Measurements from ENCODE around the gene GAS7. TPM values are rescaled to one million over a fixed set of nuclear protein-coding genes. Genes with fewer than 3 reads are reported as not detected.

The GAS7 gene
- total RNA-seq (10 to 100 TPM in 1 of 5 donors, 1 to 10 TPM in 3, under 1 TPM in 1; 0.93 to 10.5 (median 3.8) TPM), total RNA-seq (0.85 to 71.0 (median 6.3) reads per million in 29 experiments)
- 5.8 TPM for total RNA-seq (2013)

DNA sequence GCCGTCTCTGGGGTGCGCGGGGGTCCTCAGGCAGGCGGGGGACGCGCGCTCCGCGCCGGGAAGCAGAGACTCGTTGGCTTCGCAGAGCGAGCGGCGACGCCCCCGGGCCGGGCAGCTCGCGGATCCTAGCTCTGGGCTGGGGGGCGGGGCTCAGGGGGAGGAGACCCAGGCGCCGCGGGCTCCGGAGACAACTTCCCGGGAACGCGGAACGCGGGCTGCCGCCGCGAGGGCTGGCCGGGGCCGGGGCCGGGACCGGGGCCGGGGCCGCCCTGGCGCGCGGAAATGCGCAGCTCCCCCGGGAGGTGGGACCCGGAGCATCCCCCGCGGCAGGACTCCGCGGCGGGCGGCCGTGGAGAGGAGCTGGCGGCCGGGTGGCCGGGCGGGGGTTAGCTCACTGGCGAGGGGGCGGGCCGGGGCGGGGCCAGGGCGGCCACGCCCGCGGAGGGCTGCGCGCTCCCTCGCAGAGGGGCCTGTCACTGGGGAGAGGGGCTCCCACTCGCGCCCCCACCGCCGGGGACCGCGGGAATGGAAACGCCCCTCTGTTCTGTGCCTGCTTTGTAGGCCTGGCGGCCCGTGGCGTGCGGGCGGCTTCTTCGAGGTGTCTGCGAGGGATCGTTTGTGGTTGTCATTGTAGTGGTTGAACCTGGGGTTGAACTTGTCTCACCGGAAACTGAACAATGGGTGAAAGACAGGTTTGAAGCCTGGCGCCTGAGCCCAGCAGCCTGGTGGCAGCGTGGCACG is at the start of gene GAS7:
Gene GAS7, minus strand, starts transcription at position 98 of the 741 bp plus-strand sequence.
- Histone ChIP-seq H3K36me3 (ENCODE audit: control insufficient read depth in 2 of 2, extremely low read depth in 1 of 2, insufficient read depth in 1 of 2, low read length in 1 of 2) (no peaks in the 10 kb centered on the region), H3K27me3 (replicated peaks in 1 of 2; ENCODE audit: control insufficient read depth in 2 of 2, extremely low read depth in 1 of 2, insufficient read depth in 2 of 2, low read length in 1 of 2) (peaks cover 0 to 37% of the 10 kb centered on the region in 2 experiments), H3K27ac (ENCODE audit: low read length) (no peak within 1 kb of the TSS), H3K4me1 (ENCODE audit: control insufficient read depth in 1 of 2, extremely low read depth in 1 of 2, insufficient read depth in 2 of 2, low read length in 2 of 2) (peaks cover 0 to 18% of the 10 kb centered on the region in 2 experiments), H3K9me3 (no peaks in the 10 kb centered on the region), H3K4me3 (ENCODE audit: control insufficient read depth in 1 of 2, extremely low read depth in 1 of 2, low read length in 1 of 2) (peak within 1 kb of the TSS; percentile 34 to 73)
- CTCF ChIA-PET: interaction anchor here in 1 of 2 donors (0.7 kb wide), 1 partner anchor 84 kb away, joined by 6 read pairs; no protein-coding TSS in a partner anchor
- H3K4me3 Mint-ChIP-seq: peak within 1 kb of the TSS; percentile 53 to 72 (median 66)
- POLR2A ChIA-PET: interaction anchor here in 1 of 2 donors (0.6 to 0.7 kb wide), 2 partner anchors 26 to 83 kb away, joined by 3 to 4 read pairs; no protein-coding TSS in a partner anchor
- H3K4me1 Mint-ChIP-seq: peaks cover 0 to 14% (median 8%) of the 10 kb centered on the region in 3 donors
- no peaks in the 10 kb centered on the region for H3K36me3 Mint-ChIP-seq
- H3K27me3 Mint-ChIP-seq: peaks cover 16 to 35% of the 10 kb centered on the region in 2 donors
- ATAC-seq (replicated peaks in 1 of 4) (peak; percentile 45 to 75 (median 70)), DNase-seq (peak in 34 of 35 experiments; percentile 5 to 75 (median 39))
- peaks cover 5 to 12% (median 8%) of the 10 kb centered on the region in 3 donors for H3K9me3 Mint-ChIP-seq
- WGBS (ENCODE audit: insufficient coverage): 2% methylated on average over 81 of the region's 86 CpGs
- H3K27ac Mint-ChIP-seq: peak within 1 kb of the TSS in 1 of 2 donors; percentile 72

GRCh38 chr17:10247810-10248209 is 49.4 kb upstream of the GAS7 start:
- Histone ChIP-seq H3K9me3 (no peaks in the 10 kb centered on the region), H3K4me1 (ENCODE audit: control insufficient read depth in 1 of 2, extremely low read depth in 1 of 2, insufficient read depth in 2 of 2, low read length in 2 of 2) (no peaks in the 10 kb centered on the region), H3K27ac (ENCODE audit: low read length) (no peak overlapping the region), H3K27me3 (replicated peaks in 1 of 2; ENCODE audit: control insufficient read depth in 2 of 2, extremely low read depth in 1 of 2, insufficient read depth in 2 of 2, low read length in 1 of 2) (no peaks in the 10 kb centered on the region), H3K4me3 (ENCODE audit: control insufficient read depth in 1 of 2, extremely low read depth in 1 of 2, low read length in 1 of 2) (no peak overlapping the region), H3K36me3 (ENCODE audit: control insufficient read depth in 2 of 2, extremely low read depth in 1 of 2, insufficient read depth in 1 of 2, low read length in 1 of 2) (no peaks in the 10 kb centered on the region)
- Mint-ChIP-seq H3K36me3 (no peaks in the 10 kb centered on the region), H3K27me3 (peaks cover 0 to 7% of the 10 kb centered on the region in 2 donors), H3K4me1 (peaks cover 0 to 4% (median 2%) of the 10 kb centered on the region in 3 donors), H3K4me3 (no peak overlapping the region), H3K9me3 (peaks cover 0 to 7% (median 3%) of the 10 kb centered on the region in 3 donors), H3K27ac (no peak overlapping the region)
- DNase-seq (no peak), ATAC-seq (replicated peaks in 1 of 4) (no peak)
- CTCF ChIA-PET: interaction anchor here in 1 of 2 donors (0.6 kb wide), 1 partner anchor 537 kb away, joined by 3 read pairs; no protein-coding TSS in a partner anchor
- POLR2A ChIA-PET: no interaction called here
- 73% methylated on average over 4 of the region's 4 CpGs for WGBS (ENCODE audit: insufficient coverage)

DNA sequence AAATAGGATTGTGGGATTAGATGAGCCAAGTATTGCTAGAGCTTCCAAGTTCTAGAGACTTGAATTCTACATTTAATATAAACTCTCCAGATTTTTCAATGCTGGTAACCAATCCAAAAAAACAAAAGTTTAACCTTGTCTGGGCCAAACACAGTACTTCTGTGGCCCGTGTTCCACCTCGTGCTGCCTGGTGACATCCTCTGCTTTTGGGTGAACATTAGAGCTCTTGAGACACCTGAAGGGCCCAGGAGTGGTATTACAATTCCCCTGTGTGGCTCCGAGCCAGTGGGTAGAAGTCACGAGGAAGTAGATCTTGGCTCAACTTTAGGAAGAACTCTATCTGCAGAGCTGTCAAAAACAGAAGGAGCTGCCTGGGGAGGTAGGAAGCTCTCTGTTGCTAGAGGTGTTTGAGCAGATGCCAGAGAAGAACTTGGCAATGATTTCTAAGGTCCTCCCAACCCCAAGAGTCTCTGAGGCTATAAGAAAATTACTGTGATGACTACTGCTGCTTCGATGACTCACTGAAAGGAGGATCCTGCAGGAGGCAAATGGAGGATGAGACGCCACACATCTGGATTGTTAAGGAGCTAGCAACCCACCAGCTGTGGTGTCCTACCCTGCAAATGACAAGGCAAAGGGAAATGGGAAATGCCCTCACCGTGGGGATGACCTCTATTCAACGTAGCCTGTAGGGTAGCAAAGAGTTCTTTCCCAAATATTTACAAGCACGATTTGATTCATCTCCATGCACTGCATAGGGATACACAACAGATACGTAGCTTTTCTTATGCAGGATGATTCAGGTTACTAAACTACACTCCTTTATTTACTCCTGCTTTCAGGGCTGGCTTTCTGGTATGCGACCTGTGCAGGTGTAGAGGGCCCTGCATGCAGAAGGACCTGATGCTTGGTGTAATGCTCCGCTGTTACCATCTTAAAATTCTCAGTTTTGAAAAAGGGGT is 45.8 kb upstream of the GAS7 start:
- WGBS (ENCODE audit: insufficient coverage): 81% methylated on average over 6 of the region's 12 CpGs

GRCh38 chr17:10241781-10242180 is 43.4 kb upstream of the GAS7 start:
- Histone ChIP-seq H3K36me3 (ENCODE audit: control insufficient read depth in 2 of 2, extremely low read depth in 1 of 2, insufficient read depth in 1 of 2, low read length in 1 of 2) (no peaks in the 10 kb centered on the region), H3K4me1 (ENCODE audit: control insufficient read depth in 1 of 2, extremely low read depth in 1 of 2, insufficient read depth in 2 of 2, low read length in 2 of 2) (no peaks in the 10 kb centered on the region), H3K9me3 (no peaks in the 10 kb centered on the region), H3K27ac (ENCODE audit: low read length) (no peak overlapping the region), H3K4me3 (ENCODE audit: control insufficient read depth in 1 of 2, extremely low read depth in 1 of 2, low read length in 1 of 2) (no peak overlapping the region), H3K27me3 (replicated peaks in 1 of 2; ENCODE audit: control insufficient read depth in 2 of 2, extremely low read depth in 1 of 2, insufficient read depth in 2 of 2, low read length in 1 of 2) (no peaks in the 10 kb centered on the region)
- Mint-ChIP-seq H3K4me1 (no peaks in the 10 kb centered on the region), H3K4me3 (no peak overlapping the region), H3K27ac (no peak overlapping the region), H3K36me3 (no peaks in the 10 kb centered on the region), H3K9me3 (peaks cover 4 to 15% (median 5%) of the 10 kb centered on the region in 3 donors), H3K27me3 (peaks cover 3 to 5% of the 10 kb centered on the region in 2 donors)
- no CpG with 5 or more reads among the region's 4 CpGs for WGBS (ENCODE audit: insufficient coverage)
- ChIA-PET POLR2A (no interaction called here), CTCF (no interaction called here)
- no peak for DNase-seq
- ATAC-seq (replicated peaks in 1 of 4): no peak

More for the DNA sequence above, 45.8 kb upstream of the GAS7 start:
- ATAC-seq (replicated peaks in 1 of 4) (no peak), DNase-seq (no peak)
- Histone ChIP-seq H3K27me3 (replicated peaks in 1 of 2; ENCODE audit: control insufficient read depth in 2 of 2, extremely low read depth in 1 of 2, insufficient read depth in 2 of 2, low read length in 1 of 2) (no peaks in the 10 kb centered on the region), H3K4me1 (ENCODE audit: control insufficient read depth in 1 of 2, extremely low read depth in 1 of 2, insufficient read depth in 2 of 2, low read length in 2 of 2) (no peaks in the 10 kb centered on the region), H3K4me3 (ENCODE audit: control insufficient read depth in 1 of 2, extremely low read depth in 1 of 2, low read length in 1 of 2) (no peak overlapping the region), H3K27ac (ENCODE audit: low read length) (no peak overlapping the region), H3K36me3 (ENCODE audit: control insufficient read depth in 2 of 2, extremely low read depth in 1 of 2, insufficient read depth in 1 of 2, low read length in 1 of 2) (no peaks in the 10 kb centered on the region), H3K9me3 (no peaks in the 10 kb centered on the region)
- peaks cover 4 to 18% (median 8%) of the 10 kb centered on the region in 3 donors for H3K9me3 Mint-ChIP-seq
- no peaks in the 10 kb centered on the region for H3K4me1 Mint-ChIP-seq
- H3K4me3 Mint-ChIP-seq: no peak overlapping the region
- peaks cover 0 to 7% of the 10 kb centered on the region in 2 donors for H3K27me3 Mint-ChIP-seq
- POLR2A ChIA-PET: no interaction called here
- CTCF ChIA-PET: no interaction called here
- H3K27ac Mint-ChIP-seq: no peak overlapping the region
- H3K36me3 Mint-ChIP-seq: no peaks in the 10 kb centered on the region

DNA sequence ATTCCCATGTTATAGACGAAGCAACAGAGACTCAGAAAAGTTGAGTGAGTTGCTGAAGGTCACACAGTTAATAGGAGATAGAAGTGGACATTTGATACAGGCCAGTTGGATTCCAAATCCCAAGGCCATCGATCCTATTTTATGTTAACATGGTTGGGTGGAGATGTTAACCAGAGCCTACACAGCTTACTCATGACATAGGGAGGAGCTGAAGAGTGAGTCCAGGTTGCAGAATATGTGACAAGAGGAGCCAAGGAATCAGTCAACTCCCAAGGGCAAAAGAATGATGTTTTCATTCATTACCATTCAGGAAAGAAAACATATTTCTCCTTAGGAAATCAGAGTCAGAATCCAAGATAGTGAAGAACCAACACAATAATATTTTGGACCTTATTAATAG is 40.3 kb upstream of the GAS7 start:
- ATAC-seq (replicated peaks in 1 of 4) (no peak), DNase-seq (no peak)
- Mint-ChIP-seq H3K27me3 (peaks cover 5 to 7% of the 10 kb centered on the region in 2 donors), H3K9me3 (peaks cover 4 to 12% (median 5%) of the 10 kb centered on the region in 3 donors), H3K4me3 (no peak overlapping the region), H3K4me1 (no peaks in the 10 kb centered on the region), H3K36me3 (no peaks in the 10 kb centered on the region), H3K27ac (no peak overlapping the region)
- H3K27ac ChIP-seq (ENCODE audit: low read length): no peak overlapping the region
- no peaks in the 10 kb centered on the region for H3K36me3 ChIP-seq (ENCODE audit: control insufficient read depth in 2 of 2, extremely low read depth in 1 of 2, insufficient read depth in 1 of 2, low read length in 1 of 2)
- H3K4me1 ChIP-seq (ENCODE audit: control insufficient read depth in 1 of 2, extremely low read depth in 1 of 2, insufficient read depth in 2 of 2, low read length in 2 of 2): no peaks in the 10 kb centered on the region
- H3K27me3 ChIP-seq (replicated peaks in 1 of 2; ENCODE audit: control insufficient read depth in 2 of 2, extremely low read depth in 1 of 2, insufficient read depth in 2 of 2, low read length in 1 of 2): peaks cover 0 to 2% of the 10 kb centered on the region in 2 experiments
- CTCF ChIA-PET: no interaction called here
- 60% methylated on average over 1 of the region's 2 CpGs for WGBS (ENCODE audit: insufficient coverage)
- POLR2A ChIA-PET: no interaction called here
- no peaks in the 10 kb centered on the region for H3K9me3 ChIP-seq
- H3K4me3 ChIP-seq (ENCODE audit: control insufficient read depth in 1 of 2, extremely low read depth in 1 of 2, low read length in 1 of 2): no peak overlapping the region

- H3K4me3 ChIP-seq (ENCODE audit: control insufficient read depth in 1 of 2, extremely low read depth in 1 of 2, low read length in 1 of 2): no peak overlapping the region
- peaks cover 4 to 5% of the 10 kb centered on the region in 2 donors for H3K27me3 Mint-ChIP-seq
- no CpG with 5 or more reads among the region's 5 CpGs for WGBS (ENCODE audit: insufficient coverage)
- no peaks in the 10 kb centered on the region for H3K36me3 Mint-ChIP-seq
- H3K9me3 Mint-ChIP-seq: peaks cover 3 to 4% (median 4%) of the 10 kb centered on the region in 3 donors
- no peaks in the 10 kb centered on the region for H3K36me3 ChIP-seq (ENCODE audit: control insufficient read depth in 2 of 2, extremely low read depth in 1 of 2, insufficient read depth in 1 of 2, low read length in 1 of 2)
- DNase-seq (no peak), ATAC-seq (replicated peaks in 1 of 4) (no peak)
- H3K27ac Mint-ChIP-seq: no peak overlapping the region
- H3K4me1 ChIP-seq (ENCODE audit: control insufficient read depth in 1 of 2, extremely low read depth in 1 of 2, insufficient read depth in 2 of 2, low read length in 2 of 2): no peaks in the 10 kb centered on the region
- H3K27me3 ChIP-seq (replicated peaks in 1 of 2; ENCODE audit: control insufficient read depth in 2 of 2, extremely low read depth in 1 of 2, insufficient read depth in 2 of 2, low read length in 1 of 2): peaks cover 0 to 2% of the 10 kb centered on the region in 2 experiments
- ChIA-PET CTCF (no interaction called here), POLR2A (no interaction called here)
- H3K9me3 ChIP-seq: no peaks in the 10 kb centered on the region
- no peak overlapping the region for H3K4me3 Mint-ChIP-seq
- no peaks in the 10 kb centered on the region for H3K4me1 Mint-ChIP-seq
- H3K27ac ChIP-seq (ENCODE audit: low read length): no peak overlapping the region
Measured at GRCh38 chr17:10234033-10234432, 35.6 kb upstream of the GAS7 start.
